OCI-LY3 (cell line): ENCODE results near the gene CUX1.

Experiments
- CTCF ChIP-seq: fragments of 200-600, 300-600 bp; sonication (generic); IDR thresholded peaks from 2 replicates; pipeline ENCODE4 v1.5.1; 2014; ENCODE audit warnings: antibody characterized with exemption, low read length, low read depth
- EZH2phosphoT487 ChIP-seq: fragments of 200-600 bp; shearing (Covaris generic); IDR thresholded peaks from 2 replicates; pipeline ENCODE4 v1.6.1; 2018; ENCODE audit warnings: antibody characterized with exemption, mixed run types, low read depth

- TF ChIP-seq CTCF (no peak), EZH2phosphoT487 (no peak)
Observed at GRCh38 chr7:102046373-102047117, 229.1 kb downstream of the CUX1 start.
